ENCODE results near the gene SDE2.
A peak's percentile ranks its signal among the peaks of the same experiment; 100 is the strongest.
"Not testable (repeated sequence)": the region's sequence is repeated elsewhere in the genome, so short reads cannot be mapped to it uniquely, and the experiment has no call there.

Gene SDE2

DNA sequence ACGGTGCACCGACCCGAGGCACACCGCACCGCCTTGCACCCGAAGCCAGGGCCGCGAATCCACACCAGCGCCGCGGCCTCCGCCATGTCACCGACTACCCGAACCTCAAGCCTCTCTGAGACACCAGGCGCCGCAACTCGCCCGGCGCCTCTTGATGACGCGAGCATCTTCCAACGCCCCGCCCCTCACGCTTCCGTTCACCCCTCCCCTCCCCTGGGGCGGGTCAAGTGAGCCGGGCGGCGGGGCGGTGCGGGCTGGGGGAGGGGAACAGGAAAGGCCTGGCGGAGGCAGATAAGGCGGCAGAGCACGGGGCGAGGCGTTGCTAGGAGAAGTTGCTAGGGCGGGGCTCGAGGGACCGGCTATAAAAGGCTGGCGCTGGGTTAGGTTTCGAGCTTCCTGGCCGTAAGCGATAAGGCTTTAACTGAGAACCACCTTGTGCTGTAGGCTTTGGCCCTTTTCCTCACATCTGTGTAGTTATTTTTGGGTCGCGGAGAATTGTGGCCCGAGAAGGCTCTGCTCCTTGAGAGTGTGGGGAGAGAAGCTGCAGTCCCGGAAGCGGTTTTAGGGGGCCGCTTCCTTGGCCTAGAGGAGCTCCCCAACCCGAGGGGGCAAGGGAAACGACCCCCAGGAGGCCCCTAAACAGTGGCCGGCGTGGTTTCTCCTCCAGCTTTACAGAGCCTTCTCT is at the start of gene SDE2:
Gene SDE2 (minus strand): TSS at position 117 of the 685 bp plus-strand sequence. CDS start 31 bp downstream, at position 86.
- peak; percentile 95 for DNase-seq (ENCODE audit: low spot score)

DNA sequence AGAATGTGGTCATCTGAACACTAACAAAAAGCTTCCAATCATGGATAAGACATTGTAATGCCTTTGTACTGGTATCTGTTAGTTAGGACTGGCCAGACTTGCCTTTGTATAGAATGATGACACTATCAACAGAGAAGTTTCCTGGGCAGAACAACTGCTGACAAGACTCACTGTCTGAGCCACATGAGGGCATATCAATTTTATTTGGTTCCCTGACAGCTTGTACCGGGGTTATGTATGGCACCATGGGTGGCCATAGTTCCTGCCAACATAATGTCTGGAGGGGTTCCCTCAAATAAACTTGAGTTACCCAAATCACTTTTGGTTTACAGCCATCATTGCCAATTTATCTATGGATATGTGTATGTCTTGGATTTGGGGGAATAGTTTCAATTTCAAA is 49.7 kb upstream of the SDE2 start:
- no peak for DNase-seq (ENCODE audit: low spot score)

DNA sequence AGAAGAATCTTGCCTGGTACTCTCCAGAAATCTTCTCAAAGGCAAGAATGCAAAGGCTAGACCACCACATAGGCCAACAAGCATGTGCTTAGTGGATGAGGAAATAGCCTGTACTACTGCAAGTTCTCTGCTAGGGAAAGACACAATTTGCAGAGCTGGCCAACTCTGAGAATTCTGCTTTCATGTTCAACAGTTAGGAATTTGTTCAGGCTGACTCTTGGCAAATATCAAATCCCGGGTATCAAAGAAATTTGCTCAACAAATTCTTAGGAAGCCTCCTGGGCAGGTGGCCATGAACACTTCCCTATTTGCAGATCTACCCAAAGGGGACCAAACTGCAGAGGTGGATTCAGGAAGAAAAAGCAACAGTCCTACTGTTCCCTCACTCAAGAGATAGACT is 48.4 kb upstream of the SDE2 start:
- no peak for DNase-seq (ENCODE audit: low spot score)

DNA sequence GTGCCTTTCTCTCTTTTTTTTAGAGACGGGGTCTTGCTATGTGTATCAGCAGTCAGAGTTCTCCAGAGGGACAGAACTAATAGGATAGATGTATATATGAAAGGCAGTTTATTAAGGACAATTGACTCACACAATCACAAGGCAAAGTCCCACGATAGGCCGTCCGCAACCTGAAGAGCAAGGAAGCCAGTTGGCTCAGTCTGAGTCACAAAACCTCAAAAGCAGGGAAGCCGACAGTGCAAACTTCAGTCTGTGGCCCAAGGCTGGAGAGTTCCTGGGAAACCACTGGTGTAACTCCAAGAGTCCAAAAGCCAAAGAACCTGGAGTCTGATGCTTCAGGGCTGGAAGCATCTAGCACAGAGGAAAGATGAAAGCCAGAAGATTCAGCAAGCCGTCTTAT is 47.1 kb upstream of the SDE2 start:
- no peak for DNase-seq (ENCODE audit: low spot score)

DNA sequence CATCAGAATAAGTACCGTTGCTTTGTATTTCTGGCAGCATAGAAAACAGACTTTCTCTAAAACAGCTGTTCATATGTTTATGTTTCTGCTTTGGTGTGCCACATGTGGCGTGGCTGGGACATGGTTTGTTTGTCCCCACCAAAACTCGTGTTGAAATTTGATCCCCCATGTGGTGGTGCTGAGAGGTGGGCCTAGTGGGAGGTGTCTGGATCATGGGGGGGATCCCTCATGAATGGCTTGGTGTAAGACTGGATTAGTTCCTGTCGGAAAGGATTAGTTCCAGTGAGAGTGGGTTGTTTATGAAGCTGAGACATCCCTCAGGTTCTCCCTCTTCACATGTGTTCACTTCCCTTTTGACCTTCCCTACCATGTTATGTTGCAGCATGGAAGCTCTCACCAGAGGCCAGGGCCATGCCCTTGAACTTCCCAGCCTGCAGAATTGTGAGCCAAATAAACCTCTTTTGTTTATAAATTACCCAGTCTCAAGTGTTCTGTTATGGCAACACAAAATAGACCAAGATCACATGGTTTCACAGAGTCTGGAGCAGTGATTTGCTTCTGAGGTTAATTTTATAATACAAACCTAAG is 45.5 kb upstream of the SDE2 start:
- DNase-seq (ENCODE audit: low spot score), result no peak

DNA sequence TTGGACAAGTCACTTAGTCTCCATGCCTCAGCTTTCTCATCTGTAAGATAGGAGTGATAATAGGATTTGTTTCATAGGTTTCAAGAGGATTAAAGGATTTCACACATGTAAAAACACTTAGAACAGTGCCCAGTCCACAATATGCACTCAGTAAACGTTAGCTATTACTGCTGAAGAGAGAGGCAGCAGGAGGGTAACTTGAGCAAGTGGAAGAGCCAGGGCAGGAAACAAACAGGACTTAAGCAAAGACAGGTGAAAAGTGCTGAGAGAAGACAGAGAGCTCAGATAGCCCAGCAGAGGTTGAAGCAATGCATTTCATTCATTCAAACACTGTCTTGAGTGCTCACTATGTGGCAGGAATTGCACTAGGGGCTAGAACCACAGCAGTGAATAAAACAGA is 42.3 kb upstream of the SDE2 start:
- no peak for DNase-seq (ENCODE audit: low spot score)

DNA sequence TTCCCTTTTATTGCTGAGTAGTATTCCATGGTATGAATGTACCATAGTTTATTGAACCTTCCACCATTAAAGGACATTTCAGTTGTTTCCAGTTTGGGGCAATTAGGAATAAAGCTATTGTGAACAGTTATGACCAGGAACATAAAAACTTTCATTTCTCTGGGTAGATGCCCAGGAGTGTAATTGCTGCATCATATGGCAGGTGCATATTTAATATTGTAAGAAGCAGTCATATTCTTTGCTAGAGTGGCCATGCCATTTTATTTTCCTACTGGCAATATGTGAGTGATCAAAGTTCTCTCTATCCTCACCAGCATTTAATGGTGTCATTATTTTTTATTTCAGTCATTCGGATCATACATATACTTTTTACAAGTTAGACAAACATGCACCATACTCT is 39.5 kb upstream of the SDE2 start:
- DNase-seq (ENCODE audit: low spot score), result no peak

DNA sequence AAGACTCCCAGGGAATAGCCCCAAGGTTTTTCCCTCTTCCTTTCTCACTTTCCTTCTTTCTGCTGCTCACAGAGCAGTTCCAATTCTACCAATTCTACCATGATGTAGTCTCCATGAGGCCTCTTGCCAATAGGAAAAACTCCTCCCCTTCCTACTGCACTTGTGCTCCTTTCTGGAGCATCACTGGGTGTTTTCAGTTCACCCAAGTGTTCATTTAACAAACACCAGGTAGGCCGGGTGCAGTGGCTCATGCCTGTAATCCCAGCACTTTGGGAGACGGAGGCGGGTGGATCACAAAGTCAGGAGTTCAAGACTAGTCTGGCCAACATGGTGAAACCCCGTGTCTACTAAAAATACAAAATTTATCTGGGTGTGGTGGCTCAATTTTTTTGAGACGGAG is 36.8 kb upstream of the SDE2 start:
- DNase-seq (ENCODE audit: low spot score), result no peak

DNA sequence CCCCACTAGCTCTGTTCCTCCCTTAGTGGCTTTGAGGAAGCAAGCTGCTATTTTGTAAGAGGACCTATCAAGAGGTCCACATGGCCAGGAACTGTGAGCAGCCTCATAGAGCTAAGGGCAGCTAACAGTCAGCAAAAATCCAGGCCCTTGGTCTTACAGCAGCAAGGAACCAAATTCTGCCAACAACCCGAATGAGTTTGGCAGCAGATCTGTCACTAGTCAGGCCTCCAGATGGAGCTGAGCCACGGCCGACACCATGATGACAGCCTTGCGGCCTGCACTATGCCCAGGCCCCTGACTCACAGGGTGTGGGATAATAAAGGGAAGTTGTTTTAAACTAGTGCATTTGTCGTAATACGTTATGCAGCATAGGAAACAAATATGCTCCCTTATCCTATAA is 35.3 kb upstream of the SDE2 start:
- DNase-seq (ENCODE audit: low spot score), result peak; percentile 37

DNA sequence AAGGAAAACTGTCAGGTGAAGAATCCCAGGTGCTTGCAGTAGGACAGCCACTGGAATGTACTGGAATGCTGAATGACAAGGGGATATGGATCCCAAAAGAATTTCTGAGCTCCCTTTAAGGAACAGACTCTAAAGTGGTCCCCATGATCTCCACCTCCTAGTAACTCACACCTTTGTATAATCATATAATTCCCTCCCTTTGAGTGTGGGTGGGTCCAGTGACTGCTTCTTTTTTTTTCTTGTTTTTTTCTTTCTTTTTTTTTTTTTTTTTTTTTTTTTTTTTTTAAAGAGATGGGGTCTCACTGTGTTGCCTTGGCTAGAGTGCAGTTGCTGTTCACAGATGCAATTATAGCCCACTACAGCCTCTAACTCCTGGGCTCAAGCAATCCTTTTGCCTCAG is 34.8 kb upstream of the SDE2 start:
- DNase-seq (ENCODE audit: low spot score), result no peak

DNA sequence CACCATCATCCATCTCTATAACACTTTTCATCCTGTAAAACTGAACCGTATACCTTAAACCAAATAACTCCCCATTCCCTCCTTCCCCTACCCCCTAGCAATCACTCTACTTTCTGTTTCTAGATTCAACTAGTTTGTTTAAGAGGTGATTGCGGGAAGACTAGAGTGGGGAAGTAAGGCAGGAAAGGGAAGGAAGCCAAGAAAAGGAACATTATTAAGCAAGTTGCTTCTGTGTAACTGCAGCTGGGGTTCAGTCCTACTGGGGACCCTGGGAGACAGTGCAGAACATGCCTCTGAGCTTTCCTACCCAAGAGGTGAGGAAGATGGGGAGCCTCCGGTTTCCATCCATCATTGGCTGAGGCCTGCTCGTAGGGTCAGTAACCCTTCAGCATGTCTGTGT is 34.4 kb upstream of the SDE2 start:
- DNase-seq (ENCODE audit: low spot score), result no peak

DNA sequence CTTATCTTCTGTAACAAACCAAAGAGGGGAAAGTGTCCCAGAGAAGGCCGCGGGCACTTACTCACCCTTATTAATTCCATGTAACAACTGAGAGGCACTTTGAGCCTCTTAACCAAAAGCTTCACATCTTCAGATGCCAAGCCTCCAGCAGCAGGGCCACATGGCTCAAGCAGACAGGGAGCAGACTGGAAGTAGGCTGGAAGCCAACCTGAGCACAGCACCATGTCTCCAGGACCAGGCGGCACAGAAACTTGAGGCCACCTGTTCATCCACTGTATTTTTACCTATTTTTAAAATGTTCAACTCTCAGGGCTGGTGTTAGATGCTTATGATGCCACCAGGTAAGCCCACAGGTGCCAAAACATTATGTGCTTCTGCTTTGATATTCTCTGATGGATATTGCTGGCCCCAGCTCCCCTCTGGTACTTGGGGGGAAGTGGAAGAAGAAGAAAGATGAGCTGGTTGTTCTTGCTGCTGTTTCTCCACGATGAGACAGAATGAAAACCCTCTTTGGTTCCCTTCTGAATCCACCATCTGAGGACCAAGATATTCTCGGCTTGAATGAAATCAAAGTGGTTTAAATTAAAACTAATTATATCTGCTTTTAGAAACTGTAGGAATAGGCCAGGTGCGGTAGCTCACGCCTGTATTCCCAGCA is 30.6 kb upstream of the SDE2 start:
- no peak for DNase-seq (ENCODE audit: low spot score)

DNA sequence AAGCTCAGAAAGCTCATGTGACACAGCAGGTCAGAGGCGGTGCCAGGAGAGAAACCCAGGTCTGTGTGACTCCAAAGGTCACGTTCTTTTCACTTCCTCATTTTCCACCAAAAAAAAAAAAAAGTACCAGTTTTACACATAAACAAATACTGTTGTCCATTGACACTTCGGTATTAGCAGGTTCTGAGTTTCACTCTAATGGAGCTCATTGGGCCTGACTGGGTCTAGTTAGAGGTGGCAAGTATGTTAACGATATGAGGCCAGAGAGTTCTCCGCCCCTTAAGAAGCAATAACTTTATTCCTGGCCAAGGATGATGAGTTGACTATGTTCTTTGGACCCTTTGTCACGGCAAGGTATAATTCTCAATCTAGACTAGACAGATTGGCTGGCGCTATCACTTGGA is 30.0 kb upstream of the SDE2 start:
- no peak for DNase-seq (ENCODE audit: low spot score)

DNA sequence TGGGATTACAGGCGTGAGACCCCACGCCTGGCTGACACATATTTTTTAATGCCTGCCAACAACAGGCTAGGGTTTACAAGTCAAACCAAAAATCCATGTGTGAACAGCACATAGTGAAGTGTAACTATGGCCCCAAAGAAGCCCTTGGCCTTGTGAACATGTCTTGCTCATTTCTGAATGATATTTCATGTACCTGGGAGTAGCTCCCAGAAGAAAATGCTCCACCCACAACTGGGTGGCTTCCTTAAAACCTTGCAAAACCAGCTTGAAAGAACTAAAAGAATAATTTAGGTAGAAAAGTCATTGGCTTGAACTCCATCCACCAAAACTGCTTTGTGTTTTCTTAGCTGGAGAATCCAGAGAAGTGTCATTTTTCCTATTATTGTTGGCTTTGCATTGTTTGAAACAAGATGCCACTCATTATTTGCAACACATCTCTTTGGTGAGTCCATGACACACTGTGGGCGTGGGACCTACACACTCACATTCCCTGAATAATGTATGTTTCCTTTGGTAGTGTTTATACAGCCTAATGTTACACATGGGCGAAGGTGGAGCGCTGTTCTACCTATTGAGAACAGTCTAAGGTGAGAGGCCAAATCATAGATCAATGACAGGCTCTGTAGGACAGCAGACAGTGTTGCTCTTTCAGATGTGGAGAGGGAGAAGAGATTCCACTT is 28.5 kb upstream of the SDE2 start:
- no peak for DNase-seq (ENCODE audit: low spot score)

DNA sequence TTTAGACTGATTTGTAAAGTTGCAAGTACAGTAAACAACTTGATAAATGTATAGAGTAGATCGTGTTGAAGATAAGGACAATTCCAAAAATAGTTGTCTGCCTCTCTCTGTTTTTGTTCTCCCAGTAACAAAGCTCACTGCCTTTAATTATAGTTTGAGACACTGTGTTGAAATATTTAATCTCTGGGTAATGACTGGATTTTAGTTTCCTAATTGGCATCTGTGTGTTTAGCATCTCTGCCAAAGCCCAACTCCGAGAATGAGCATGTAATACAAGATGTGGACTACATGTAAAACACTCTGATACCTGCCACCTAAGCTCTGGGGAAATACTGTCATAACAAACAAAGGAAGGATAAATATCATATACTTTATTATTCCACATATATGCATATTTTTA is 27.7 kb upstream of the SDE2 start:
- no peak for DNase-seq (ENCODE audit: low spot score)

DNA sequence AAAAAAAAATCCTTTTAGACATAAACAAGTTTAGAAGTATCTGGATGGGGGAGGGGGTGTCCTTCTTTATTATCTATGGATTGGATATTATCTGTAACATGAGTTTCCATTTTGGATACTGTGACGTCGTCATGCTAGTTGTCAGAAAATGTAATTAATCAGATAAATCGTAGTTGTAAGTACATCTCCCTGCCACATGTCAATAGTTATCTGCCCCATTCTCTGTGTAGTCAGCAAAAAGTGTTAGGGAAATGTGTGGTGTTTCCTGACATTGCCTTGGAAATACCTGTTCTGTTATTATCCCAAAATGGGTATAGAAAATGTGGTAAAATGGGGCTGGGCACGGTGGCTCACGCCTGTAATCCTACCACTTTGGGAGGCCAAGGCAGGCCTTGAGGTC is 24.6 kb upstream of the SDE2 start:
- no peak for DNase-seq (ENCODE audit: low spot score)

DNA sequence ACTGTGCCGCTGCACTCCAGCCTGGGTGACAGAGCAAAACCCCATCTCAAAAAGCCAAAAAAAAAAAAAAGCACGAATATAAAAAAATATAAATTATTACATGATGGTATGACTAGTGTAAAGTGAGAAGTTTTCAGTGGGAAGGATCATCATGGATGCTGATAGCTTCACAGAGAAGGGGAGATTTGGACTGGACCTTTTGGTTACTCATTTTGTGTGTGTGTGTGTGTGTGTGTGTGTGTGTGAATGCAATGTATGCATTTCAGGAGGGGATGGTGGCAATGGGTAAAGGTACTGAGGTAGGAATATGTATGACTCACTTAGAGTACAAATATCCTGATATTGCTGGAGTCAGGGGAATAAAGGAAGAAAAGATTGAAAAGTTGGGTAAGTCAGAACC is 22.7 kb upstream of the SDE2 start:
- no peak for DNase-seq (ENCODE audit: low spot score)

DNA sequence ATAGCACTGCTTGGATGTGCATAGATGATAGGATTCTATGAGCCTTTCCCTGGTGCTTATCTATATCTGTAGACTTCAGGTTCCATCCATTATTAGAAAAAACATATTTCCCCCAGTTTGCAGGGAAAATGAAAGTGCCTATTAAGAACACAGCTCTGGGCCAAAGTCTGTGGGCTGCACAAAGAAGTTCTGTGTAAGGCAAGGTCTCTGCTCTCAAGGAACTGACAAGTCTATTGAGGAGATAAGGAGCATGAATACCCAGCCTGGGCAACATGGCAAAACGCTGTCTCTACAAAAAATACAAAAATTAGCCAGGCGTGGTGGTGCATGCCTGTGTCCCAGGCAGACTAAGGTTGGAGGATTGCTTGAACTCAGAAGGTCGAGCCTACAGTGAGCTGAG is 22.3 kb upstream of the SDE2 start:
- DNase-seq (ENCODE audit: low spot score), result no peak

DNA sequence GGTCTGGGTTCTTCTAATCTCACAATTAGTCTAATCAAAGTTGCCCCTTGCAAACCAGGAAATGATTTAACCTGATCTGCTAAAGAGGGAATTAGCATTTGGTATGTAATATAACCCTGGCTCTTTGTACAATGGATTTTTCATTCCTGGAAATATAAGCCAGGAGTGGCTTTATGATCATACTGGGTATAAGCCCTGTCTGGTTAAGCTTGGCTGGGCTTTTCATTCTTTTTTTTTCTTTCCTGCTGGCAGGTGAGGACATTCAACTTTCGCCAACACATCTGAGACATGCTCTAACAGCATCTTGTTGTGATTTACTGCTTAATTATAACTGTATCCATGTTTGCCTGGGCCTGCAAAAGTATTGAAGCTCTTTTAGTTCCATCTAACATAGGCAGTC is 20.4 kb upstream of the SDE2 start:
- no peak for DNase-seq (ENCODE audit: low spot score)

DNA sequence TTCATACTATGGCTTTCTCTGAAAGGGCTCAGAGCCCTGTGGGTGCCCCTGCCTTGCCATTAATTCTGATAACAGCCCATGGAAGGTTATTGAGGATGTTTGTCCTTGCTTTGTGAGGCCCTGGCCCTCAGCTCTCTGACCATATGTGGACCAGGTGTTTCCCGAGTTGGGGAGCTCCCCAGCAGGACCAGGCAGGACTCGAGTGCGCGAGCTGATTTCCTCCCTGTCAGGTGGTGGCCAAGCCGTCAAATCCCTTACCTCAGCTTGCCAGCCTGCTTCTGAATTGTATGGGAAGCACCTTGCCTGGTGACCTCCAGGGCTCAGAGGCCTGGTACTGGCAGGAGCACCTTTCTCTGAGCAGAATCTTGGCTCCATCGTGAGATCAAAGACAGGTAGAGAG is 17.9 kb upstream of the SDE2 start:
- DNase-seq (ENCODE audit: low spot score), result no peak

DNA sequence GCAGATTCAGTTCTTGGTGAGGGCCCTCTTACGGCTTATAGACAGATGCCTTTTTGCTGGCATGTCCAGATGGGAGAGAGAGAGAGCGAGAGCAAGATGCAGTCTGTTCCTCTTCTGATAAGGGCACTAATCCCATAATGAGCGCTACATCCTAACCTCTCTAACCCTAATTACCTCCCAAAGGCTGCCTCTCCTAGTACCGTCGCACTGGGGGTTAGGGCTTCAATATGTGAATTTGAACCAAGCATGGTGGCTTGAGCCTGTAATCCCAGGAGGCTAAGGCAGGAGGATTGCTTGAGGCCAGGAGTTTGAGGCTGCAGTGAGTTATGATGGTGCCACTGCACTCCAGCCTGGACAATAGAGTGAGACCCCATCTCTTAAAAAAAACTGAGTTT is 10.5 kb upstream of the SDE2 start:
- DNase-seq (ENCODE audit: low spot score), result no peak

DNA sequence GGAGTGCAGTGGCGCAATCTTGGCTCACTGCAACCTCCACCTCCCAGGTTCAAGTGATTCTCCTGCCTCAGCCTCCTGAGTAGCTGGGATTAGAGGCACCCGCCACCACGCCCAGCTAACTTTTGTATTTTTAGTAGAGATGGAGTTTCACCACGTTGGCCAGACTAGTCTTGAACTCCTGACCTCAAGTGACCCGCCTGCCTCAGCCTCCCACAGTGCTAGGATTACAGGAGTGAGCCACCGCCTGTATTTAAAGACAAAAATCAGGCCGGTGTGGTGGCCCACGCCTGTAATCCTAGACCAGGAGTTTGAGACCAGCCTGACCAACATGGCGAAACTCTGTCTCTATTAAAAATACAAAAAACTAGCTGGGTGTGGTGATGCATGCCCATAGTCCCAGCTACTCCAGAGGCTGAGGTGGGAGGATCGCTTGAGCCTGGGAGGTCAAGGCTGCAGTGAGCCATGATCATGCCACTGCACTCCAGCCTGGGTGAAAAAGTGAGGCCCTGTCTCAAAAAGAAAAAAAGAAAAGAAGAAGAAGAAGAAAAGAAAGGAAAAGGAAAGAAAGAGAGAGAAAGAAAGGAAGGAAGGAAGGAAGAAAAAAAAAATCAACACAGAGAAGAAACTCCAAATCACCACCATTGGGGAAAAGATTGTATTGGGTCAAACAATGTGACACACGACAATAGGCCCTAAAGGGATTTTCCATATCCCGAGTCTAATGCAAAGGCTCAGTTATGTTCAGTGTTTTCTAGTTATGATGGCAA is 8.2 kb upstream of the SDE2 start:
- not testable (repeated sequence) for DNase-seq (ENCODE audit: low spot score)
